Measurements from ENCODE around the gene DDX42. TPM values are rescaled to one million over a fixed set of nuclear protein-coding genes. Genes with fewer than 3 reads are reported as not detected.

The DDX42 gene
- total RNA-seq, 1 donor from 2014 or later, result 104 TPM

- no peak overlapping the region for H2AFZ ChIP-seq (replicated peaks)
- H3K9me3 ChIP-seq (ENCODE audit: low read depth), result no peaks in the 10 kb centered on the region
- Mint-ChIP-seq H3K27ac (no peak overlapping the region), H3K36me3 (peaks cover 23% of the 10 kb centered on the region), H3K9me3 (no peaks in the 10 kb centered on the region), H3K27me3 (ENCODE audit: insufficient read depth, low read depth) (no peaks in the 10 kb centered on the region), H3K4me1 (no peaks in the 10 kb centered on the region), H3K4me3 (no peak overlapping the region)
- no peak overlapping the region for H3K4me2 ChIP-seq
- H3F3A ChIP-seq (ENCODE audit: low read depth), result no peaks in the 10 kb centered on the region
- H3K4me3 ChIP-seq, result no peak overlapping the region
- no peak for DNase-seq (ENCODE audit: low spot score)
- H3K4me1 ChIP-seq, result no peaks in the 10 kb centered on the region
- no peak overlapping the region for H3K27ac ChIP-seq
- TF ChIP-seq EZH2phosphoT487 (IDR thresholded peaks at IDR 0.05), result no peak
- TF ChIP-seq CTCF (IDR thresholded peaks at IDR 0.05), result no peak
- TF ChIP-seq EZH2 (IDR thresholded peaks at IDR 0.05), result no peak
- H3K79me2 ChIP-seq (ENCODE audit: low read depth), result peaks cover 54% of the 10 kb centered on the region
- no peak overlapping the region for H3K9ac ChIP-seq
- H4K20me1 ChIP-seq (ENCODE audit: low read depth), result peaks cover 21% of the 10 kb centered on the region
- H3K27me3 ChIP-seq, result no peaks in the 10 kb centered on the region
- peaks cover 10% of the 10 kb centered on the region for H3K36me3 ChIP-seq
Measured at GRCh38 chr17:63764716-63765115, 9.3 kb upstream of the DDX42 start.

GRCh38 chr17:63766754-63767153 is 7.2 kb upstream of the DDX42 start:
- no peak overlapping the region for H3K27ac ChIP-seq
- TF ChIP-seq CTCF (IDR thresholded peaks at IDR 0.05) (no peak), EZH2 (IDR thresholded peaks at IDR 0.05) (no peak), EZH2phosphoT487 (IDR thresholded peaks at IDR 0.05) (no peak)
- no peak for DNase-seq (ENCODE audit: low spot score)
- Mint-ChIP-seq H3K4me1 (peaks cover 3% of the 10 kb centered on the region), H3K27me3 (ENCODE audit: insufficient read depth, low read depth) (no peaks in the 10 kb centered on the region), H3K36me3 (peaks cover 15% of the 10 kb centered on the region), H3K9me3 (no peaks in the 10 kb centered on the region), H3K4me3 (no peak overlapping the region), H3K27ac (no peak overlapping the region)
- no peaks in the 10 kb centered on the region for H3K4me1 ChIP-seq
- H3K79me2 ChIP-seq (ENCODE audit: low read depth), result peaks cover 75% of the 10 kb centered on the region
- no peak overlapping the region for H3K4me2 ChIP-seq
- H2AFZ ChIP-seq (replicated peaks), result no peak overlapping the region
- no peaks in the 10 kb centered on the region for H3F3A ChIP-seq (ENCODE audit: low read depth)
- peaks cover 21% of the 10 kb centered on the region for H4K20me1 ChIP-seq (ENCODE audit: low read depth)
- peaks cover 10% of the 10 kb centered on the region for H3K36me3 ChIP-seq
- no peak overlapping the region for H3K4me3 ChIP-seq
- H3K9me3 ChIP-seq (ENCODE audit: low read depth), result no peaks in the 10 kb centered on the region
- no peak overlapping the region for H3K9ac ChIP-seq
- H3K27me3 ChIP-seq, result no peaks in the 10 kb centered on the region

- H3K36me3 ChIP-seq, result no peaks in the 10 kb centered on the region
- Mint-ChIP-seq H3K36me3 (peaks cover 11% of the 10 kb centered on the region), H3K4me3 (no peak overlapping the region), H3K4me1 (peaks cover 9% of the 10 kb centered on the region), H3K27ac (peak overlapping the region; percentile 66), H3K27me3 (ENCODE audit: insufficient read depth, low read depth) (no peaks in the 10 kb centered on the region), H3K9me3 (no peaks in the 10 kb centered on the region)
- H3K9me3 ChIP-seq (ENCODE audit: low read depth), result no peaks in the 10 kb centered on the region
- peak; percentile 5 for DNase-seq (ENCODE audit: low spot score)
- TF ChIP-seq EZH2 (IDR thresholded peaks at IDR 0.05), result no peak
- TF ChIP-seq EZH2phosphoT487 (IDR thresholded peaks at IDR 0.05), result no peak
- TF ChIP-seq CTCF (IDR thresholded peaks at IDR 0.05), result no peak
- H2AFZ ChIP-seq (replicated peaks), result no peak overlapping the region
- H3K79me2 ChIP-seq (ENCODE audit: low read depth), result peaks cover 90% of the 10 kb centered on the region
- no peaks in the 10 kb centered on the region for H3K27me3 ChIP-seq
- no peak overlapping the region for H3K27ac ChIP-seq
- H3K4me1 ChIP-seq, result no peaks in the 10 kb centered on the region
- no peak overlapping the region for H3K9ac ChIP-seq
- peaks cover 9% of the 10 kb centered on the region for H3F3A ChIP-seq (ENCODE audit: low read depth)
- H3K4me3 ChIP-seq, result no peak overlapping the region
- H3K4me2 ChIP-seq, result no peak overlapping the region
- H4K20me1 ChIP-seq (ENCODE audit: low read depth), result peaks cover 31% of the 10 kb centered on the region
Measured at GRCh38 chr17:63768433-63768832, 5.5 kb upstream of the DDX42 start.
